ENCODE data around the gene PCDH12.

Gene PCDH12

DNA sequence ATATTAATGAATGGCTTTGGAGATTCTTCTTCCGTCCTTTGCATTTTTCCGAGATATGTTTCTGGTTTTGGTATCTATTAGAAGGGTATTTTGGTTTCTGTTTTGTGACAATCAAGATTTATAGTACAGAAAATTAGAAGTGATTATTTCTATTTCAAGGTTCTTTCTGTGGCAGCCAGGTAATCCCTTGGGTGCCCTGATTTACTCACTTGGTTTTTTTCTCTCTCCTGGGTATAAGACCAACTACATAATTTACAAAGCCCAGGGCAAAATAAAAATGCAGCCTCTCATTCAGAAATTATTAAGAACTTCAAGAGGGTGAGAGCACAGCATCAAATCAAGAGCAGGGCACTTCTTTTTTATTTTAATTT lies 8.9 kb upstream of the PCDH12 start:
- no peak for DNase-seq (ENCODE audit: low read depth in 2 of 3, low spot score in 2 of 3)

DNA sequence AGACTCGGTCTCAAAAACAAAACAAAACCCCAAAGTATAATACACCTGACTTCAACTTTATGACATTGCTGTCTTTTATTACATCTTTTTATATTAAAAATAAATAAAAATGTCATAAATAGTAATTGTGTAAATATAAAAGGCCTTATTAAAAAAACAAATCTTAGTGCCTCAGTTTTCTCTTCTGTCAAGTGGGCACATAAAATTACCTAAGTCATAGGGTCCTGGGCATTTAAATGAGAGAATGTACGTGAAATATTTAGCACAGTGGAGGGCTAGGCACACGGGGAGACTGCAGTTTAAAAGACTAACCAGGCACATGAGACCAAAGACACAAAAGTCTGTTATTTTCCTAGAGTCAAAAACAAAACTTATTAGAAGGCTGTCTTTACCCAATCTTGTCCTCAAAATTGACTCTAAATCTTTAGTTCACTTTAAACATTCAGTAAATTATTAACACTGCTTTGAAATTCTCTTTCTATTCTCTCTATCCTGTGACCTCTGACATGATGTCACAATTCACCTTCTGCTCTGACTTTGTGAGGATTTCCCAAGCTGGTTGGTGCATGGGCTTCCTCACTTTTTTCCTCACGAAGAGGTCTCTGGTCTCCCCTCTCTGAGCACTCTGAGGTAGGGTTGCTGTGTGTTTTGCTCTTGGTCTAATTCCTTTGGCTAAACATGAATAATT lies 8.4 kb upstream of the PCDH12 start:
- DNase-seq (ENCODE audit: low read depth in 2 of 3, low spot score in 2 of 3): no peak

DNA sequence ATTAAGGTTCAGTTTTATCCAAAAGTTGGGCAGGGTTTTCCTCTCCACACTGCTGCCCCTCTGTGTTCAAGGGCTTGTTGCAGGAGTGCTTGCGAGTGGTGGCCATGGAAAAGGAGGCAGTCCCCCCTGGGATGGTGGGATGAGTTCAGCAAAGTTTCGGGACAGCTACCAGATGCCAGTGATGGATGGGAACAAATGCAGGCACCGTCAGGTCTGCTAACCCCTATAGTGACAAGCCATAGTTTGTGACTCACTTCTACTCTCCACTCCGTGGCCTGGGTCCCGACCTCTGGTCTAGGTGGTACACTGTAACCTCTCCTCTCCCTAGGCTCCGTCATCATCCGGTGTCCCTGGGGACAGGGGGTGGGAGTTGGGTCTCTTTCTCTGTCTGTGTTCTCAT lies 7.1 kb upstream of the PCDH12 start:
- no peak for DNase-seq (ENCODE audit: low read depth in 2 of 3, low spot score in 2 of 3)

DNA sequence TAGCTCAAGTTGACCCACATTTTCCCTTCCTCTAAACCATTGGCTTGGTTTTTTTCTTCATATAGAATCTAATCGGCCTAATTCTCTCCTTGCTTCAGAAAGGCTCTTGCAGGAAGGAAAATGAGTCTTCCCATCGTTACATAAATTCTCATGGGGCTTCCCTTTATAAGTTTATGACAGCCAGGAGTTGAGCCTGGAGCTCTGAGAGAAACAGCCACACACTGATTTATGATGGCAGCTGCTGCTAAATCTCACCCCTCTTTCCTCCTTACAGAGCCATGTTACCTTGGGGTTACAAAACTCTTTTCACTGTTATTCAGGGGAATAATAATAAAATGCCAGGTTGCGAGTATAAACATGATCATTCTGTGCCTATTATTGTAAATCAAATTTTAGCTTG lies 5.7 kb upstream of the PCDH12 start:
- DNase-seq (ENCODE audit: low read depth in 2 of 3, low spot score in 2 of 3): no peak

DNA sequence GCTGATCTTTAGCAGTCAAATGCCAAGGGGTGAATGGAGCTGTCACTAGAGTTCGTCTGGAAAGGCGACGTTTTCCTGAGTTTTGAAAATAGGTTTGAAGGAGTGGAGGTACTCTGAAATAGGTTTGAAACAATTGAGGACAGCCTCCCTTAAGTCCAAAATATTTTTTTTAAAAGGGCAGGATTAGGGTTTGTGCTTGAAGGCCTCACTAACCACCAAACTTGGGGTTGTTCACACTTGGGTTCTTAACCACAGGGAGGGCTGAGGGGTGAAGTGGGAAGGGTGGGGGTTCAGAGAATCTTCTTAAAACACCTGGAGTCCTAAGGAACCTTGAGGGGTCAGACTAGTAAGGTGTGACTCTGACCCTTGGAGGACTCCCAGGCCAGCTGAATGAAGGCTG lies 3.5 kb upstream of the PCDH12 start:
- DNase-seq (ENCODE audit: low read depth in 2 of 3, low spot score in 2 of 3): no peak

DNA sequence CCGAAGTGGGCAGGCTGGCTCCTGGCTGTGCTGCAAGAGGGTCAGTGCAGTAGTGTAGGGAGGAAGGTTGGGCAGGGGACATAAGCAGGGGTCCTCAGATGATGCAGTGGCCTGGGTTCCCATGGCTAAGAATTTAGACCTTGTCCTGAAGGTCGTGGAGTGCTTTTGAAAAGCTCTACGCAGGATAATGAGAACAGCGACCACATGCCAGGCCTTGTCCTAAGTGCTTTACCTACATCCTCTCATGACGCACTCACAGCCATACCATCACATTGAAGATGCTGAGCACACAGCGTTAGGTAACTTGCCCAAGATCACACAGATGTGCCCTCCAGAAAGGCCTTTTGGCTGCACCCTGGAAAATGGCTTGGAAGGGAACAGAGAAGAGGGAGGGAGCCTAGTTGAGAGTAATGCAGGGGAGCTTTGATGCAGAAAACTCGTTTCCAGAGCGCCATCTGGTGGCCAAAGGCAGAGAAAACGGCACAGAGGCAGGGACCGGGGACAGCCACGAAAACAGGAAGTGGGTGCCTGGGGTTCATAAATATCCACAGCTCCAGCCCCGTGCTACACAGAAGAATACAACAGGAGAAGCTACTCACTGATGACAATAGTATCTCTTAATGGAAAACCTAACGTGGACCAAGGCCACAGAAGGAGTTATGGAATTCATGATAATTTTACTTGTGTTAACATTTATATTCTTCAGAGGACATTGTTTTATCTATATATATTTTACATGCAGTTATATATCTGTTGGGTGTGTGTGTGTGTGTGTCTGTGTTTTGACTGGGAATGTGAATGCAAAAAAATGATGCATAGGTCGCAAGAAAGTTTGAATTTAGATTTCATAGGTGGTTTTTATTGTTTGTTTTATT lies 2.7 kb upstream of the PCDH12 start:
- DNase-seq (ENCODE audit: low read depth in 2 of 3, low spot score in 2 of 3): peak; percentile 73 to 87 (median 85)

DNA sequence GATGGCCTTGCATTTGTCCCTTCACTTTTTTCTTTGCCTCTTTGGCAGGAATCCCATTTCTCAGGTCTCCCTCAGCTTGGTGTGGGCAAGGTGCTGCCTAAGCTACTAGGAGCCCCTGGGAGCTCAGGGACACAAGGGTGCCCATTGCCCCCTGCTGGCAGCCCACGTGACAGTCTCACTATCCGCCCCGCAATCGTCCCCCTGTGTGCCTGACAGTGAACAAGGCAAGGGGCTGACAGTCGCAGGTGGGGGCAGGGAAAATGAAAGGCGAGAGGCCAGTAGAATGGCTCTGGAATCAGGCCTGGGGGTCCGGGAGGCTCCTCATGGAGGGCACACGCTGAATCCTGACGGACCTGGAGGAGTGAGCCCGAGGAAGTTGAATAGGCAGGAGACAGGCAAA lies 2.0 kb upstream of the PCDH12 start:
- no peak for DNase-seq (ENCODE audit: low read depth in 2 of 3, low spot score in 2 of 3)

DNA sequence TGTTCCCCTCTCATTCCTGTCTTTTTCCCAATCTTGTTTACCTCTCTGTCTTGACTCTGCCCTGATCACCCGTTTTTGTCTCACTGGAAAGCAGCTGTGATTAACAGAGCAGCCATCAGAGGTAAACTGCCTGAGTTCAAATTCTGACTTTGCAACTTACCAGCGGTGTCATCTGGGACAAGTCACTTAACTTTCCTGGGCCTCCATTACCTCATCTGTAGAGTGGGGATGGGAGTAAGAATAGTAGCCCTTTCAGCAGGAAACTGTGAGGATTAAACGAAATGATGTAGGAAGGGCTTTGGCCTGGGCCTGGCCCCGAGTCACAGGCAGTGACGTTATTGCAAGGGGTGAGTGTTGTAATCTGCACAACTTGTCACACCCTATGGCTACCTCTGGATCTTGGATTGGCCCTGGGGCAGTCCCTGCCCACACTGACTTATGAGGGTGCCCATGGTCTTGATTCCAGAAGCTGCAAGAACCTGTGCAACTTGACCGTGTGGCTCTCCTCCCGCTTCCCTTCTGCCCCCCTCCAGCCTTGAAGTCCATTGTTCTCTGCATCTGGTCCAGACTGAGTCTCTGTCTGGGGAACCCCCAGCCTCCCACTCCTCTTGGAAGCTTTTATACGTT lies 657 bp upstream of the PCDH12 start:
- no peak for DNase-seq (ENCODE audit: low read depth in 2 of 3, low spot score in 2 of 3)

DNA sequence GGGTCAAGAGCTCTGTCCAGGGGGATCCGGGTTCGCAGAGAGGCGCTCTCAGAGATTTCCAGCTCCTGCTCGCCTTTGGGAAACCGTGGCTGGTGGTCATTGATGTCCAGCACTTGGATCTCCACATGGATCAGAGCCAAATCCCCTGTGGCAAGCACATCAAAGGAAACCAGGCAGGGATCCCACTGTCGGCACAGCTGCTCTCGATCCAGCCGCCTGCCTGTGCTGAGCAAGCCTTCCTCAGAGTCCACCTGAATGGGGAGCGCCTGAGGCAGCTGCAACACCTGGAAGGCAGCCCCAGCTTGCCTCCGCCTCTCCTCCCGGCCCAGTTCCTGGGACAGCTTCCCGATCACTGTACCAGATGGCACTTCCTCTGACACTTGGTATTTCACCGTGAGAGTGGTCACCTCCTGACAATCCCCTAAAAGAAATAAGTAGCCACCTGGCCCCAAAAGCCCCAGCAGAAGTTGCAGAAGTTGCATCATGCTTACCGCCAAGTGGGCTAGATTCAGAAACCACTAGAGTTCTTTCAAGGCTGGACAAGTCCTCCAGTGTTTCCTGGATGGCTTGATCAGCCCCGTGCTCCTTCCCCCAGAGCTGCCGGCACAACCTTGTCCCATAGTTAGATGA lies 520 bp downstream of the PCDH12 start:
- no peak for DNase-seq (ENCODE audit: low read depth in 2 of 3, low spot score in 2 of 3)

DNA sequence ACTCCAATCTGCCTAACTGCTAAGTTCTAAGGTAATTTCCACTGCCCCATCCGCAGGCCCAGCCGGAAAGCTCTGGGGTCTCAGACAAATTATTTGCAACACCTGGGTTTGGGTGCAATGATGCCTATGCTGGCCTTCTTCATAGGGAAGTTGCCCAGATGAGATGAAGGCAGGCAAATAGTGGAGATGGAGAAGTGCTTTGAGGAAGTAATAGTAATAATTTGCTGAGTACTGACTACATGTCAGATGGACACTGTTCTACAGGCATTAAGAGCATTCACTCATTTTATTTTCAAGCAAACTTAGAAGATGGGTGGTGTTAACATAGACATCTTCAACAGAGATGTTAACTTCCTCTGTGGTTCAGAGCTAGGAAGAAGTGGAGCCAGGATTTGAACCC lies 3.8 kb downstream of the PCDH12 start:
- no peak for DNase-seq (ENCODE audit: low read depth in 2 of 3, low spot score in 2 of 3)

DNA sequence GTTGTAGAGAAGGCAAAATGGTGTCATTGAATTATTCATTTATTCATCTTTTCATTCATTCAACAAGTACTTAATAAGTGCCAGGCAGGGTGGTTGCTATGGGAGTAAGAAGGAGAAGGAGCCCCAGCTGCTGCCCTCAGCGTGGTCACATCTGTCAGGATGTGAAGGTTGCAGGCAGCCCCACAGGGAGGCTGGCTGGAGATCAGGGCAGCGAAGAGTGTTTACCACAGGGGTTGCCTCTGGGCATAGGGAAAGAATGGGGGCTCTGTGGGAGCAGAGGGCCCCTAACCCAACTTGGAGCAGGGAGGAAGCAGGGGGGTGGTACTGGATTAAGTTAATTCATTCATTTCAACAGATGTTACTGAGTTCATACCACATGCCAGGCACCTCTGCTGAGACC lies 6.0 kb downstream of the PCDH12 start:
- no peak for DNase-seq (ENCODE audit: low read depth in 2 of 3, low spot score in 2 of 3)

DNA sequence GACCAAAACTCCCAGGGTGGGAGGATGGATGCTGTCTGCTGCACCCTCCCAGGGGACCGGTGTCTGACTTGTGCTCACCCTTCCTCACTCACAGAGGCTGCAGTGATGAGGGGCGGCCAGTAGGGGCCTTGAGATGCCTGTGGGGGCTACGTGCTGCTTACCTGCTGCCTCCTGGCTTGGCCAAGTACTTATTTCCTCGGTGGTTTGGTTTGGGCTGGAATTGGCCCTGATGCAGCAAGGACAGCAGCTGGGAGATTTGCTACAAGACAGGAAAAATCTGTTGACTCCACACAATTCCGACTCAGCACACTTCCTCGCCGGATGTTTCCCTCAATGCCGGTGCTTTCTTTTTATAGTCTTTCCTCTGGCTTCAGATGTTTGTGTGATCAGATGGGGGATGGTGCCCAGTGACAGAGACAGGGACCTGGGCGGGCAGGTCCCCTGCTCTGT lies 6.6 kb downstream of the PCDH12 start:
- no peak for DNase-seq (ENCODE audit: low read depth in 2 of 3, low spot score in 2 of 3)

DNA sequence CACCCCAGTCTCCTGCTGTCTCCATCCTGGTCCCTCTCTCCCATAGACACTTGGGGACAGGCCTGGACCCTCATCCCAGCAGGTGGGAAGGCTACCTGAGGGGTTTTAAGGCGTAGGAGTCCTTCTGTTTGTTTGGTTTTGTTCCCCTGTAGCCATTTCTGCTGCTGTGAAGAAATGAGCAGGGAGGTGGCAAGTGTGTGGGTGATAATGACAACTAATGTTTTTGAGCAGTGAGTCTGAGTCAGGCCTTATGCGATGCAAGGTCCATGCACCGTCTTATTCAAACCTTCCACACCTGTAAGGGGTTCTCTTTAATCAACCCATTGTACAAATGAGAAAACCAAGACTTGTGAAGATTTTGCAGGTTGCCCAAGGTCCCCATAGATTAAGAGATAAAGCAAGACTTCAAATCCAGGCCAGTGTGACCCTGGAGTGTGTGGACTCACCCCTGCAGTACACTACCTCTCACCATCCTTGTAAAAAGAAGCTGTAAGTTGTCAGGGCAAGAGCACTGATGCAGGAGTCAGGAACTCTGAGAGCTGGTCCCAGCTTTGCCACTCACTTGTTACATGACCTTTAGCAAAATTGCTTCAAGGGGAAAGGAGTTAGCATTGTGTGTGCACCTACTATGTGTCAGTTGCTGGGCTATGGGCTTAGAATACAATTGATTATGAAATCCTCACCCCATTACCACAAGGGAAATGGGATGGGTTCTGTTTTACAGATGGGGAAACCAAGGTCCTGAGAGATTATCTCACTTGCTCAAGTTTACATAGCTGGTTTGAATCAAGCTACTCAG lies 7.6 kb downstream of the PCDH12 start:
- no peak for DNase-seq (ENCODE audit: low read depth in 2 of 3, low spot score in 2 of 3)

DNA sequence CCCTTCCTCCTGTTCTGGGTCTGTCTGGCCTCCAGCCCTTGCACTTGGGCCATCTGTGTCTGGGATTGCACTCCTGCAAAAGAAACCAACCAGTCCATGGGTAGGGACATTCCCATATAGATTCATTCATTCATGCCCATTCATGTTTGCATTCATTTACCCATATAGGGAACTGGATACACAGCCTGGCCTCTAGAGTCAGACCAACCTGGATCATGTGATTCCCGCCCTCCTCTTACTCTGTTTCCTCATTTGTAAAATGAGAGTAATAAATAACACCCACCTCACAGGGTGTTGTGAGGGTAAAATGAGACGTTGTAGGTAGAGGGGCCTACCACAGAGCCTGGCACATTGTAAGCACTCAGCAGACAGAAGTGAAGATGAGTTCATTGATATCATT lies 8.5 kb downstream of the PCDH12 start:
- no peak for DNase-seq (ENCODE audit: low read depth in 2 of 3, low spot score in 2 of 3)

DNA sequence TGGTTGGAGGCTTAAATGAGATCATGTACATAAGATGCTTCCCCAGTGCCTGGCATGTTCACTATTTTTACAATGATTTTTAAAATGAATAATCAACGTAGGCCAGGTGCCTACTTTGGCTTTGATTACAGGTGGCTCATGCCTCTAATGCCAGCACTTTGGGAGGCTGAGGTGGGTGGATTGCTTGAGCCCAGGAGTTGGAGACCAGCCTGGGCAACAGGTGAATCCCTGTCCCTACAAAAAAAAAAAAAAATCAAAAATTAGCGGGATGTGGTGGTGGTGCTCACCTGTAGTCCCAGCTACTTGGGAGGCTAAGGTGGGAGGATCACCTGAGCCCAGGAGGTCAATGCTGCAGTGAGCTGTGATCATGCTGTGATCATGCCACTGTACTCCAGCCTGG lies 9.2 kb downstream of the PCDH12 start:
- DNase-seq (ENCODE audit: low read depth in 2 of 3, low spot score in 2 of 3): no peak

DNA sequence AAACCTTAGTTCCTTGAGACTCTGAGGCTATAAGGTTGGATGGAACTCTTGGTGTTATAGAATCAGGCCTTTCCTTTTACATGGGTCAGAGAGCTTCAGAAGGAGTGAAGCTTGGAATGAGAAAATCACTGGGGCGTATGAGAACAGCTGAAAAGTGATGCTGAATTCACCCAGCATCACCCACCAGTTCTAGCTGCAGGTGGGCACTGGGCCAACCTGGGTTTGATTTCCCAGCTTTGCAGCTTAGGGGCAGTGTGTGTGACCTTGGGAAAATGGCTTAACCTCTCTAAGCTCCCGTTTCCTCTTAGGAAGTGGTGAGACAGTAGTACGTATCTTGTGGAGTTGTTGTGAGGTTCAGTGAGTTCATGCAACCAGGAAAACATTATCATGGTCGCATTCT lies 10.7 kb downstream of the PCDH12 start:
- no peak for DNase-seq (ENCODE audit: low read depth in 2 of 3, low spot score in 2 of 3)

DNA sequence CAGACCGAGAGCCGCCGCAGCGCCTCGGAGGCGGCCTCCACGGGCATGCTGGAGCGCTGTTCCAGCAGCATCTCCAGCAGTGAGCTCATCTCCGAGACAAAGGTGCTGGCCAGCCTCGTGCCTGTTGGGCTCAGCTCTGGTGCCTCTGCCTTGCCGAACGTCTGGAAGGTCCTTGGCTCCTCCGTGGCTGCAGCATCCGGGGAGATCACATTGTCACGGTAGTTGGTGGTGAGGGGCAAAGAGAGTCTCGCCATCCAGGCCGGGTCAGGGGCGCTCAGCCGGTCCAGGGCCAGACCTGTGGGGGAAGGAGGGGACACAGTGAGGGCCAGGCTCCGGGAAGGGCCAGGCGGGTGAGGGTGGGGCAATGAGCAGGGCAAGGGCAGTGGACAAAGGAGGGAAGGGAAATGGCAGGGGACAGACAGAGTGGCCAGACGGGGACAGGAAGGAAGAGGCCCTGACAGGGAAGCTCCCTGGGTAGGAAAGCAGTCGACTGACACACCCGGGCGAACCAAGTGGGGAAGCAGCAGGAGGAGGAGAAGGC lies 12.4 kb downstream of the PCDH12 start:
- DNase-seq (ENCODE audit: low read depth in 2 of 3, low spot score in 2 of 3): no peak

DNA sequence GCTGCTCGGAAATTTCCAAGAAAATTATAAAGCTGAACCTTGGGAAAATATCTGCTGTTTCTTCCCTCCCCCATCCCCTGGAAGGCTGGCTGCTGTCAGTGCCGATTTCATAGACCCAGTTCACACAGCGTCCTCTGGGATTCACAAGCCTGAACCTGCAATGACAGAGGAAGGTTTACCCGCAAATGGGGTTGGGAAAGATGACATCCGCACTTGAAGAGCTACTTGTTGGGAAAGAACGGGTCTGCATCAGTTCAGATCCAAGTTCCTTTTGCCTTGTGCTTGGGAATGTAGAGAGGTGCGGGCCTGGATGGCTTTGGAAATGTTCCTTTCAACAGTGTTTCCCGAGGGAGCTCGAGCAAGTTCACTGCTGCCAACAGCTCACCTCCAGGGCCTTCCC lies 13.9 kb downstream of the PCDH12 start:
- DNase-seq (ENCODE audit: low read depth in 2 of 3, low spot score in 2 of 3): no peak

DNA sequence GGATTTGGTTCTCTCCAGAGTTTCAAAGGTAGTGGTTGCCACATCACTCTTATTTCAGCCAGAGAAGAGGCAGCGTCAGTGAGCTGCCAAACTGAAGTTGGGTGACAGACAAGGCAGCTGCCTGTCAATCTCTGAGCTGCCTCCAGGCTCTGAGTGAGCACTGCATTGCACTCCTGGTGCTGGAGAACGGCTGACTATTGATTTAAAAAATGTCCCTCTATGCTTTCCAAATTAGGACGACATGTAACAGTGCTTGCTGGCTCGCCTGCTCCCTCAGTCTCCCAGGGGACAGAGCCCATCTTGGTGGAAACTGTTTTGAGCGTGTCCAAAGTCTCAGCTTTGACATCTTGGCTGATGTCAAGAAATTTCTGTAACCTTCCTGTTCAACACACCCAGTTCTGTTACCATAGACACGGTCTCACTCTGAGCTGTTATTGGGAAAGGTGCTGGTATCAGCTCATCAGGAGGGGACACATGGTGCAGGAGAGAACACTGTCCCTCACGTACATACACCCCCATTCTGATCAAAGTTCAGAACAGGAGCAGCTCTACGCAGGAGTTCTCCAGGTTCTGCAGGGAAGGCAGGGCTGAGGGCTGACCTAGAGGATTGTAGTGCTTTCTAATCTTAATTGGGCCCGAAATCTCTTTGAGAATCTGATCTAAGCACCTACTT lies 15.7 kb downstream of the PCDH12 start:
- DNase-seq (ENCODE audit: low read depth in 2 of 3, low spot score in 2 of 3): no peak

DNA sequence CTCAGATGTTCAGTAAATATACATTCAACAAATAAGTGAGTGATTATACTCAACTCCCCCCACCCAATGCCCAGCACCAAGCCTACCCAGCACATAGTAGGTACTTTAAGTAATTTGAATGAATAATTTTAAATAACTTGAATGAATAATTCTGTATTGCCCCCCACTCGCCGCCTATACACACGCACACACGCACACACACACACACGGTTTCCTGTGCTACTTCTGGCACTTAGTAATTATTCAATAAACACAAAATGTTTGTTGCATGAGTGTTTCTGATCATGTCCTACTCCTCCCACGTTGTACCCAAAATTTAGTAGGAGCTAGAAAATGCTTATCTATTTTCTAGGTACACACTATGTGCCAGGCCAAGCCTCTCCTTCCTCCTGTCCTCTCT lies 16.2 kb downstream of the PCDH12 start:
- no peak for DNase-seq (ENCODE audit: low read depth in 2 of 3, low spot score in 2 of 3)

Data from activated CD8-positive, alpha-beta memory T cell treated with anti-CD3 and anti-CD28 coated beads for 48 hours (primary cell).